ENCODE measurements around the gene CHMP6.
"Not testable (repeated sequence)": the region's sequence is repeated elsewhere in the genome, so short reads cannot be mapped to it uniquely, and the experiment has no call there.

CHMP6 gene

GRCh38 chr17:81016575-81016974 is 24.9 kb downstream of the CHMP6 start:
- no peak for DNase-seq

DNA sequence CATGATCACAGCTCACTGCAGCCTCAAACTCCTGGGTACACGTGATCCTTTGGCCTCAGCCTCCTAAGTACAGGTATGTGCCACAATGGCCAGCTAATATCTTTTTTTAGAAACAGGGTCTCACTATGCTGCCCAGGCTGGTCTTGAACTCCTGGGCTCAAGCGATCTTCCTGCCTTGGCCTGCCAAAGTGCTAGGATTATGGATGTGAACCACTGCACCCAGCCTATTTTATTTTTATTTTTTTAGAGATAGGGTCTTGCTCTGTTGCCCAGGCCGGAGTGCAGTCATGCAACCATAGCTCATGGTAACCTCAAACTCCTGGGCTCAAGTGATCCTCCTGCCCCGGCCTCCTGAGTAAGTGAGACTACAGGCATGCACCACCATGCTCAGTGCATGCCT is 25.7 kb downstream of the CHMP6 start:
- DNase-seq = not testable (repeated sequence)

GRCh38 chr17:81018044-81018802 is 26.6 kb downstream of the CHMP6 start:
- no peak for DNase-seq

- DNase-seq = no peak
Observed at GRCh38 chr17:81019563-81020442, 28.2 kb downstream of the CHMP6 start.

GRCh38 chr17:81020443-81020766 is 28.8 kb downstream of the CHMP6 start:
- no peak for DNase-seq

GRCh38 chr17:81020767-81021497 is 29.3 kb downstream of the CHMP6 start:
- DNase-seq = no peak

DNA sequence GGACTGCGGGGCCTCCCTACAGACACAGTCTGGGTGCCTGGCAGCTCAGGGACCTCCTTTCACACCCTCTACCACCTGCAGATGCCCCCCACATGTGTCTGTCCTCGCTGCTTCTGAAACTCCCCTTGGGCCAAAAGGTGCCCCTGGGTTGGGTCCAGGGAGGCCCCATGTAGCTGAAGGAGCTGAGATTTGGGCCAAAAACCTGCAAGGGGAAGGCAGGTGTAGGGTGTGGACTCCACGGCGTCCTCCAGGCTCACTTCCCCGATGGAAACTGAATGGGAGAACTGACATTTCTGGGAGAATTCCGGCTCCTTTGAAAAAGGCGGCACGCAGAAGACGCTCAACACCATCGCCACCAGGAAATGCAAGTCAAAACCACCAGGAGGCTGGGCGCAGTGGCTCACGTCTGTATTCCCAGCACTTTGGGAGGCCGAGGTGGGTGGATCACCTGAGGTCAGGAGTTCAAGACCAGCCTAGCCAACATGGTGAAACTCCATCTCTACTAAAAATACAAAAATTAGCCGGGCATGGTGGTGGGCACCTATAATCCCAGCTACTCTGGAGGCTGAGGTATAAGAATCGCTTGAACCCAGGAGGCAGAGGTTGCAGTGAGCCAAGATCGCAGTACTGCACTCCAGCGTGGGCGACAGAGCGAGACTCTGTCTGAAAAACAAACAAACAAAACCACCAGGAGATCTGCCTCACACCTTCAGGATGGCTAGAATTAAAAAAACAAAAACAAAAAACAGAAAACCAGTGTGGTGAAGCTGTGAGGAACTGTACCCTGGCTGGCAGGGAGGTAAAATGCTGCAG is 30.1 kb downstream of the CHMP6 start:
- no peak for DNase-seq

- no peak for DNase-seq
Observed at GRCh38 chr17:81022344-81022676, 30.7 kb downstream of the CHMP6 start.

DNA sequence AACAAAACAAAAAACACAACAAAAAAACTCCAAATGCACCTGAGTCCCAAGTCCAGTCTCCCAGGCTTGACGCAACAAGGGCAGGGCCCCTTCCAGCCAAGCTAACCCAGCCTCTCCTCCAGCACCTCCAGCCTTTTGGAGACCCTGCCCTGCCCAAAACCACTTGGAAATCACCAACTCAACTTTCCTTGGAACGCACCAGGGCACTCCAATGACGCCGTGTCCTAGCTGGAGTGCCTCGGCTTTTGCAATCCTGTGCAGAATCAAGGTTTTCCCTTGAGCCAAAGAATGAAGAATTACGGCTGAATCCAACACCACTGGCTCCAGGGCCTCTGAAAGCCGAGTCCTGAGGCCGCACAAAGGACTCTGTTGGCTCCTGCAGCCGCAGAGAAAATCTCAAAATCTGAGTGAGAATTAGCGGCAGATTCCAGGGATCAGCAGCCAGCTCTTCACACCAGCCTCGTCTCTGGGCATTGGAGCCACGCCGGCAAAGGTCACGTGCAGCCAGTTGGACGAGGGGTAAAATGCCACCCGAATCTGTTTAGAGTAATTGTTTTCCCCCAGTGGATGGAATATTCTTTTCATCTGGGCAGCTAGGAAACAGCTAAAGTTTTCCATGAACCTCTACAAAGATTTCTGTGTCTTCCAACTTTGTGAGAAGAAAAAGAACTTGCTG is 33.6 kb downstream of the CHMP6 start:
- DNase-seq = no peak

- DNase-seq = no peak
Observed at GRCh38 chr17:81025741-81026129, 34.1 kb downstream of the CHMP6 start.

DNA sequence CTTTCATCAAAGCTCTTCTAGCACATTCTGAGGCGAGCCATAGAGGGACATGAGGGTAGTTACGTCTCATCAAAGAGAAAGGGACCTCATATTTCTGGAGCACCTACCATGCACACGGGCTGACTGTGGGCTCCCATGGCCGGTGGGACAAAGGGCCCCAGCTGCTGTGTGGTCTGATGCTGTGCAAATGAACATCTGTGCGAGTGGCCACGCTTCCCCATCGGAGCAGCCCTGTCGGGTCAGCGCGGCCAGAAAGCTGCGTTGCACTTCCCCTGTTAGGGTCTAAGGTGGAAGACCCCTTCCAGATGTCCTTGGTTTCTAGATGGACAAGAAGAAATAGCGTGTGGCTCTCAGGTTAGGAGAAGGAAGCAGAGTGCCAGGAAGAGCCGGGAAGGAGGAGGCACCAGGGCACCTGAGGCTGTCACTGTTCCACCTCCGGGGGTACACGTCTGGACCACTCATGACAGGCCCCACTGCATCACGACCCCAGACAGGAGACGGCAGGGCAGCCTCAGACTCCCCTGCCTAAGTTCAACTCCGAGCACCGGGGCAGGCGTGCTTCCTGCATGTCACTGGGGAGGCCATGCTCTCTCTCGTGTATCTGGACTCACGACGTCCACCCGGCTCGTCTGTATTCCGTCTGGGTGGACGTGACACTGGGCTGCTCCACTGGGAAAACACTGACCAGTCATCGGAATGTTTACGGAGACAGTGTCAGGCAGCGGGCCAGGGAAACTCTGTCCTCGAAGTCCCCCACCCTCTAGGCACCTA is 34.8 kb downstream of the CHMP6 start:
- DNase-seq = no peak

DNA sequence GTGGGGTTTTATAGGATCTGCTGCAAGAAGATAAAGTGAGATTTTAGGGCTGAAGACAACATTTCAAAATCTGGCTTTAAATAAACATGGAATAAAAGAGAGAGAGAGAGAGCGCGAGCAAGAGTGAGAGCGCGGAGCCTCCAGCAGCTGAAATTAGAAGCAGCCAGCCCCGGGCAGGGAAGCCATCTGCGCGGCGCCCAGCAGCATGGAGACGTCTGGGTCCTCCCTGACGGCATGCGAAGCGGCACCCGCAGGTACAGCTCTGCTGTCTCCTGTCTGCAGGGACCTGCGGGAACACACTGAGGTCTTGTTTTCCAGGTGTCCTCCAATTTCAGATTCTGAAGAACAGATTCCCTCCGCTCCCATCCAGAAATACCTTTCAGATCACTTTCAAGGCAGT is 35.4 kb downstream of the CHMP6 start:
- DNase-seq = no peak

DNA sequence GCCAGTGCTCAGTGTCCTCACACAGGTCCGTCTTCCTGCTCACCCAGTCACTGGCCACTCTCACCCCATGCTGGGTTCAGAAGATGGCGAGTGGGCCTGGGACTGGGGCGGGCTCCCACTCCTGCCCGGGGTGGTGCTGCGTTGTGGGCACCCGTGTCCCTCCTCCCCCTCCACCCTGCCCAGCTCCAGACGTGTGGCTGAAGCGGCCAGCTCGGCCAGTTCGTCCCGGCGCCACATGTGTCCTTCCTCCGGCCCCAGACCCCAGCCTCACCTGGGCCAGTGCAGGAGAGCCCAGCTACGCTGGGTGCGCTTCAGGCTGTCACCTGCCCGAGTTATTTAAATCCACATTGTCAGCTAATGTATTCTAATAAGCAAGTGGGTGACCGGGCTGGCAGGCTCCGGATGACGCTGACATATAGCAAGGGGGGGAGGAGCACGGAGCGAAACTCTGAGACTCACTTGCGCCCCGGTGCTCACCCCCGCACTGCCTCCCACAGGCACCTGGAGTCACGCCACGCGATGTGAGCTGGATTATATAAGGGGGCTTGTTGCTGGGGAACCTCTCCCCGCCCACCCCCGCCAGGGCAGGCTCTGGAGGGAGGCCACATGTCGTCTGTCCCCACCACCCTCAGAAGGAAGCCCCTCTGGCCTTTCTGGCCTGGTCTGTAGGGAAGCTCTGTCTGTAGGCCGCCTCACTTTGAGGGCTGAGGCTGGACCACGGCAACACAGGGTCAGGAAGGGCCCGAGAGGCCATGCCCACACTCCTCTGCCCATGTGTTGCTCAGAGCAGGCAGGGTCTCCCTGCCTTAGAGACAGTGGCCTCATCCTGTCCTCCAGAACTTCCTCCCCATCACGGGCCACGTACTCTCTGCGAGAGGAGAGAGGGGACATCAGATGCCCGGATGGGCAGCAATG is 36.2 kb downstream of the CHMP6 start:
- no peak for DNase-seq

DNA sequence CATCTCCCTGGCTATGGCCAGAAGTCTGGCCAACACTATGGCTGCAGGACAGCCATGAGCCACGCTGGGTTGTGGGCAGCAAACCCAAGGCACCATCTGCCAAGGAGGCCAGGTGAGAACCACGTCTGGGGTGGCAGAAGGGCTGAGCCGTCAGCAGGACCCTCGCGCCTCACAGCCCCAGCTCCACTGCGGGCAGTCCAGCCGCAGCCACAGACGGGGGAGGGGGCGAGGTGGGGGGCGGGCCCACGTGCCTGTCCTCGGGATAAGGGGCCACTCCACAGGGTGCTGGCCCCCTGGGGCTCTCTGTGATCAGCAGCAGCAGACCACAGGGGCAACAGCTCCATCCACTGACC is 36.8 kb downstream of the CHMP6 start:
- no peak for DNase-seq

DNA sequence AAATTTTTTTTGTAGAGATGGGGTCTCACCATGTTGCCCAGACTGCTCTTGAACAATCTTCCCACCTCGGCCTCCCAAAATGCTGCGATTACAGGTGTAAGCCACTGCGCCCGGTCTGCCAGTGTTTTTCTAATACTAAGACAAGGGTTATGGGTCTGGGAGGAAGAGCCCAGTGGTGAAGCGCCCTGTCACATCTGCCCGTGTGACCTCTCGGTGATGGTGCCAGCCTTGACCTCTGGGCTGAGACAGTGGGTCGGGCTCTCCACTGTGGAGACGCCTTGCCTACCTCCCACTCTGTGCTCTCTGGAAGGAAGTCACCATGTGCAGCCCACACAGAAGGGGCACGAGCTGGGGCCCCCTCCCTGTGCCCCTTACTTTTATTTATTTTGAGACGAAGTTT is 38.2 kb downstream of the CHMP6 start:
- no peak for DNase-seq

GRCh38 chr17:81030312-81030711 is 38.7 kb downstream of the CHMP6 start:
- DNase-seq = not testable (repeated sequence)

- DNase-seq = no peak
Observed at GRCh38 chr17:81030741-81031565, 39.3 kb downstream of the CHMP6 start.

GRCh38 chr17:81031566-81032550 is 40.2 kb downstream of the CHMP6 start:
- no peak for DNase-seq

All from NK-92 treated with Interleukin-12 subunit alpha and Interleukin-12 subunit beta, amount 100 ng/mL, for 24 hours (cell line).